Thymus (tissue), 11 donors: ENCODE results near the gene FILIP1. TPM values are rescaled to one million over a fixed set of nuclear protein-coding genes. Genes with fewer than 3 reads are reported as not detected.

Experiments
- DNase-seq, 9 donors: peaks; one replicate each; pipeline ENCODE4 v3.0.0-alpha.2; 2013; ENCODE audit warnings: low spot score in 9 of 9, low read depth in 6 of 9, missing footprints in 1 of 9
- H3K27ac ChIP-seq, 2 donors: one replicate each; pipeline ENCODE4 v1.5.1; 2013; ENCODE audit warnings: control low read depth in 1 of 2, low read depth in 1 of 2, low read length in 1 of 2, mild to moderate bottlenecking in 1 of 2, moderate library complexity in 1 of 2
- H3K27me3 ChIP-seq, 2 donors: one replicate each; pipeline ENCODE4 v1.5.1; 2013; ENCODE audit warnings: low read length in 1 of 2; ENCODE audit not compliant: control insufficient read depth in 2 of 2, insufficient read depth in 1 of 2
- H3K36me3 ChIP-seq, 2 donors: one replicate each; pipeline ENCODE4 v1.5.1; 2013; ENCODE audit warnings: low read length in 1 of 2, mild to moderate bottlenecking in 1 of 2, moderate library complexity in 1 of 2; ENCODE audit not compliant: control insufficient read depth in 2 of 2, insufficient read depth in 2 of 2
- H3K4me1 ChIP-seq, 2 donors: one replicate each; pipeline ENCODE4 v1.5.1; 2013; ENCODE audit warnings: low read length in 2 of 2; ENCODE audit not compliant: control insufficient read depth in 2 of 2, insufficient read depth in 2 of 2
- H3K4me3 ChIP-seq, 2 donors: one replicate each; pipeline ENCODE4 v1.5.1; 2013; ENCODE audit warnings: low read length in 2 of 2, control low read depth in 1 of 2, mild to moderate bottlenecking in 1 of 2
- H3K9me3 ChIP-seq, 2 donors: one replicate each; pipeline ENCODE4 v1.5.1; 2013; ENCODE audit warnings: low read length in 1 of 2, mild to moderate bottlenecking in 1 of 2; ENCODE audit not compliant: control insufficient read depth in 2 of 2, insufficient read depth in 1 of 2
- WGBS: extraction: QIAGEN DNeasy Blood & Tissue Kit; methylation state at CpG from one replicate; pipeline ENCODE4 v1.1.7; 2013; 5-methylcytosine and 5-hydroxymethylcytosine counted together
- polyA plus RNA-seq: library from polyadenylated mRNA; stranded (reverse); fragments of 200-250 nt; gene quantifications from one replicate; pipeline ENCODE4 v1.2.3, GENCODE V29; 2013
- total RNA-seq: library from RNA; stranded (reverse); fragments of 120-200 nt; gene quantifications from one replicate; pipeline ENCODE4 v1.2.4, GENCODE V29; 2013
- donor health status: healthy.

The FILIP1 gene
- total and polyA plus RNA-seq, 2 donors, result 1.8 to 1.9 TPM

DNA sequence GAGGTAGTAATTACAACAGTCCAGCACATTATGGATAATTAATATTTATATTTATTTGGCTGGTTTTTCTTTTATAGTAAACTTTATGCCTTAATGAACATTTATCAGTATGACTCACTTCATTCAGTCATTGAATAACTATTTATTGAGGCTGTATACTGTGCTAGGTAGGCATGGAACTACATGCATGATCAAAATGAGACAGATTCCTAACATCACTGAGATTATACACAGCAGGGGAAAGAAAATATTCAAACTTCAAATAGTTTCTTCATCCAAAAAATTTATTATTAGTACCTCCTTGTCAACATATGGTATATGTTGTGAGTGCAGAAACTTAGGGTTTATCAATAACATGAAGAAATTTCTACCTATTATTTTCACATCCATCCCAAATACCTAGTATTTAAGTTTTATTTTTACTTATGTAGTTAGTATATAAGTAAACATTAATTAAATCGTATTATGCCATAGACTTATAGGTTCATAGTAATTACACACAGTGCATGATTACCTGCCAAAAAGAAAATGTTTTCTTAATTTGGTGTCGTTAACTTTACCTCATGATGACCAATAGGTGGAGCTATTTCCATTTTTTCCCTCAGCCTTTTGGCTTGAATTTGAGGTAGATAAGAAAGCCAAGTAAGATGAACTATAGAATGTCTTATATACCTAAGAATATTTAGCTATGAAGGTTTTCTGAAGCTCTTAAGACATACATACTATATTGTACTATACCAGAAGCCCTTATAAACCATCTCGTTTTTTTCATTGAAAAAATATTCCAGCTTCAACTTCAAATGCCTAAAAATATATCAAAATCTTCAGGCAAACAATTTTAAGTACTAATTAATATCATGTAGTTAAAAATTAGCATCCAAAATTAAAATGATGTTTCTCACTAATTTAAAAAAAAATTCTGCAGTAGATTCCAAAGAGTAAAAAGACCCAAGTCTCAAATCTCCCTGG is 196.5 kb downstream of the FILIP1 start:
- H3K4me3 ChIP-seq, result no peak overlapping the region
- WGBS, result 22% methylated on average over 3 of the region's 3 CpGs
- no peak overlapping the region for H3K27ac ChIP-seq
- no peaks in the 10 kb centered on the region for H3K36me3 ChIP-seq
- no peaks in the 10 kb centered on the region for H3K27me3 ChIP-seq
- H3K9me3 ChIP-seq, result no peaks in the 10 kb centered on the region
- peak in 8 of 9 donors; percentile 42 to 81 (median 50) for DNase-seq
- H3K4me1 ChIP-seq, result no peaks in the 10 kb centered on the region

DNA sequence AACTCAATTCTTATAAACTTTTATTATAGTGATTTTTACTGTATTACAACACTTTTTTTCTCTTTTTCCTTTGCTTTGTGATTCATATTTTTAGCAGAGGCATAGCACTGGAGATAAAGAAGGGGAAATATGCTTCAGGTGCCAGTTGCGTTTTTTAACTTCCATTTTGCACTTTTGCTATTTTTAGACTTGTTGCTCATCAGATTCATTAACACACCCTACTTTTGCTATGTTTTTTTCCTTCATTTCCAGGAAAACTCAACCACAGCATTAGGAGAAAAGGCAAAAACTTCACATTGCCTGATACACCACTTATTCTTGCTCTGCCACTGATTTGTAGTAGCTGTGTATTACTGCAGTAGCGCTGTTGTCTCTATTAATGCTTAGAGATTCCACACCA is 201.0 kb downstream of the FILIP1 start:
- Histone ChIP-seq H3K27ac (no peak overlapping the region), H3K9me3 (no peaks in the 10 kb centered on the region), H3K4me3 (no peak overlapping the region), H3K36me3 (no peaks in the 10 kb centered on the region), H3K4me1 (no peaks in the 10 kb centered on the region), H3K27me3 (no peaks in the 10 kb centered on the region)
- 97% methylated on average over 2 of the region's 2 CpGs for WGBS
- DNase-seq, result no peak

DNA sequence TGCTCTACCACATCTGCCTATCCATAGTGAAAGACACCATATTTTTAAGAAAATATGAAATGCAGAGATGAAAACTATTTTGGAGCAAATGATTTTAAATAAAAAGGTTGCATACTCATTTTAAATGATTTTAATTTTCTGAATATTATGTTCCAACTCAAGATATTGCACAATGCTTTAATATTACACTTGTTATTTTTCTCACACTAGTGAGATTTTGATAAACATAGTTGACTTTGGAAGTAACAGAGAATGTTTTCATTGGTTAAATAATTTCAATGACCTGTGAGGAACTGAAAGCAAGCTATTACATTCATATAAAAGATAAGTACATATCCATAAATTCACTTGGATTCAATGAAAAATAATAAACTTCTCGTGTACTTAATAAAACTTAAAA is 201.9 kb downstream of the FILIP1 start:
- Histone ChIP-seq H3K27me3 (no peaks in the 10 kb centered on the region), H3K4me3 (no peak overlapping the region), H3K27ac (no peak overlapping the region), H3K9me3 (no peaks in the 10 kb centered on the region), H3K4me1 (no peaks in the 10 kb centered on the region), H3K36me3 (no peaks in the 10 kb centered on the region)
- no peak for DNase-seq
- 93% methylated on average over 1 of the region's 1 CpG for WGBS

- no peak overlapping the region for H3K4me3 ChIP-seq
- H3K4me1 ChIP-seq, result no peaks in the 10 kb centered on the region
- WGBS, result 92% methylated on average over 2 of the region's 2 CpGs
- H3K9me3 ChIP-seq, result no peaks in the 10 kb centered on the region
- no peak overlapping the region for H3K27ac ChIP-seq
- no peaks in the 10 kb centered on the region for H3K27me3 ChIP-seq
- no peak for DNase-seq
- H3K36me3 ChIP-seq, result no peaks in the 10 kb centered on the region
Observed at GRCh38 chr6:75291331-75291730, 202.3 kb downstream of the FILIP1 start.

DNA sequence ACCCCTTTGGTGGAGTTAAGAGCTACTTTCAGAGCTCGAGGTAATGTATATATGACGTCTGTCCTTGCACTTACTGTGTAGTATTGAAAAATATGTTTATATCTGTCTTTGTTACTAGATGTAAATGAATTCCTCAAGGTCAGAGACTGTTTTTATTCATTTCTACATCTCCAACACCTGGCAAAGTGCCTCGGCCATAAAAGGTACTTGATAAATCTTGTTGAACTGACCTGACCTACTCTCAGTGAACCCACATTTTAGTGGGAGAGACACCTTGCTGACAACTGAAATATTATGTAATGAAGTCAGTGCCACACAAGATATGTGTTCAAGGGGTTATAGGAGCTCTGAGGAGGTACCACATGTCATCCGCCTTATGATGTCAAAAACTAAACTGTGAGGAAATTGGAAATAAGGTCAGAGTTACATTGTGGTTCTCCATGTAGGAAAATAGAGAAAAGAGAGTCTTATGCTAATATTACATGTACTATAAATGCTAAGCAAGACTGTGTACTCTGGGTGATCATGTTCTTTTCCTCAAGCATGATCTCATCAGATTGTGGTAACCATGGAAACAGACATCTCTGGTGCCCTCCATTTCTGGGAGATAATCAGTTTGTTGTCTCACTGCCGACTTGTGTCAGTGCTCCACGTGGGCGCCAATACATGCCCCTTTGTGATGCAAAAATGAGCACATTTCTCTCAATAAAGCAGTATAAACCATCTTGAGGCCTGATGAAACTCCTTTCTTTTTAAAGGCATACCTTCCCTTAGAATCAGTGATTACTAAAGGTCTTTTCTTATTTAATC is 203.3 kb downstream of the FILIP1 start:
- Histone ChIP-seq H3K9me3 (no peaks in the 10 kb centered on the region), H3K27me3 (no peaks in the 10 kb centered on the region), H3K4me3 (no peak overlapping the region), H3K4me1 (peaks cover 0 to 2% of the 10 kb centered on the region in 2 donors), H3K36me3 (no peaks in the 10 kb centered on the region), H3K27ac (no peak overlapping the region)
- DNase-seq, result no peak
- WGBS, result 95% methylated on average over 7 of the region's 7 CpGs

DNA sequence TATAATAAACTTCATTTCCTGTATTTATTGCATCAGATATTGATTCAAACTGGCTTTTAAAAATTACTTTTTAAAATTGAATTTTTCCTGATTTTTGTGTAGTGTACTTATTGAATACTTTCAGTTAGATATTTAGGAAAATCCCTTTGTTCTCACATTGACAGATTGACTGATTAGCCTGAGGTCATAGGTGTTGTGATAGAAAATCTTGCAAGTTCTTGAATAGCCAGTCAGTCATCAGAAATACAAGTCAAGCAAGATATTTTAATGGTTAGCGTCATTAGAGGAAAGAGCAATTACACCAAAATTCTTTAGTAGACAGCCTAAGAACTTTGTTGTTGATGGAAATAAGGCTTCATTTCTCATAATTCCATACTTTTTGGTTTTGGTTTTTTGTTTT is 205.6 kb downstream of the FILIP1 start:
- Histone ChIP-seq H3K36me3 (no peaks in the 10 kb centered on the region), H3K4me3 (no peak overlapping the region), H3K4me1 (peaks cover 0 to 2% of the 10 kb centered on the region in 2 donors), H3K27ac (no peak overlapping the region), H3K27me3 (no peaks in the 10 kb centered on the region), H3K9me3 (no peaks in the 10 kb centered on the region)
- no peak for DNase-seq
- 94% methylated on average over 1 of the region's 1 CpG for WGBS

- H3K36me3 ChIP-seq, result no peaks in the 10 kb centered on the region
- no peak for DNase-seq
- H3K9me3 ChIP-seq, result no peaks in the 10 kb centered on the region
- peaks cover 0 to 2% of the 10 kb centered on the region in 2 donors for H3K4me1 ChIP-seq
- no peak overlapping the region for H3K27ac ChIP-seq
- 85% methylated on average over 1 of the region's 1 CpG for WGBS
- no peaks in the 10 kb centered on the region for H3K27me3 ChIP-seq
- no peak overlapping the region for H3K4me3 ChIP-seq
Observed at GRCh38 chr6:75287424-75287823, 206.2 kb downstream of the FILIP1 start.

DNA sequence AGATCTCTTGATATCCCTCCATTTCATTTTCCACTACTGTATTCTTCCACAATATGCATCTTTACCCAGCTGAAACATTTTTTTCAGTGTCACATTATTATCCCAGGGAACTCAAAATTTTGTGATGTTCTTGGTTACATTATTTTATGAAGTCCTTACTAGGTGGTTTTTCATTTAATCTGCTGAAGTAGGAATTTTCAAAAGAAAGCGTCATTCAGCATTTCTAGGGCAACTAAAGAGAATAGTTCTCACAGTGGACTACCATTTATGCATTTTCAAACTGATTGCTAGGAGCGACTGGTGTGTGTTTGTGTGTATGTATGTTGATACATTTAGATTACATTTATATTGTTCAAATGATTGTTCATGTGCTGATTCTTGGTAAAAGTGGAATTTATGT is 206.6 kb downstream of the FILIP1 start:
- peaks cover 0 to 2% of the 10 kb centered on the region in 2 donors for H3K4me1 ChIP-seq
- WGBS, result 97% methylated on average over 2 of the region's 2 CpGs
- H3K4me3 ChIP-seq, result no peak overlapping the region
- H3K27ac ChIP-seq, result no peak overlapping the region
- no peak for DNase-seq
- no peaks in the 10 kb centered on the region for H3K27me3 ChIP-seq
- no peaks in the 10 kb centered on the region for H3K9me3 ChIP-seq
- H3K36me3 ChIP-seq, result no peaks in the 10 kb centered on the region

GRCh38 chr6:75285283-75285639 is 208.3 kb downstream of the FILIP1 start:
- Histone ChIP-seq H3K27ac (peak overlapping the region; percentile 89 to 92), H3K4me3 (peak overlapping the region; percentile 64 to 93), H3K36me3 (no peaks in the 10 kb centered on the region), H3K27me3 (no peaks in the 10 kb centered on the region), H3K4me1 (peaks cover 0 to 2% of the 10 kb centered on the region in 2 donors), H3K9me3 (no peaks in the 10 kb centered on the region)
- peak in 1 of 9 donors; percentile 21 for DNase-seq
- 2% methylated on average over 6 of the region's 6 CpGs for WGBS
